HG03060 (cell line): ENCODE measurements around the gene MBOAT1.

ENCODE experiments used
- ATAC-seq: cut with Tn5 transposase; IDR thresholded peaks from one replicate; pipeline ENCODE4 v1.9.1; 2021; ENCODE audit warnings: low read depth, moderate number of reproducible peaks; ENCODE audit not compliant: unreplicated experiment

The MBOAT1 gene

DNA sequence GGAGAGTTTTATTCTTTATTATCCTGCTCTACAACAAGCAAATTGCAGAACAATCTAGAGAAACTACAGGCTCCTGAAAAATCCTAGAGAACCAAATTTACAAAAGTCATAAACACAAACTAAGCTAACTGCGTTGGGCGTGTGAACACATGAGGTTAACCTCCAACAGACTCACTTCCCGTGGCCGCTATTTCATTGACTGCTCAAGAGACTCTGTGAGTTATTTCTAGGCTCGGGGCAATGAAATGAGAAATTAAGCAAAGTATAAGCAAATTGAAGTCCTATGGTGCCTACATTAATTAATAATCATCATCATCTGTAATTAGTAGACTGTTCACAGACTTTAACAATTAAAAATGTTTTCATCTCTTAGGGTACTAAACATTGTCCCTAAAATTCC, 100.0 kb downstream of the MBOAT1 start:
- ATAC-seq, result no peak

DNA sequence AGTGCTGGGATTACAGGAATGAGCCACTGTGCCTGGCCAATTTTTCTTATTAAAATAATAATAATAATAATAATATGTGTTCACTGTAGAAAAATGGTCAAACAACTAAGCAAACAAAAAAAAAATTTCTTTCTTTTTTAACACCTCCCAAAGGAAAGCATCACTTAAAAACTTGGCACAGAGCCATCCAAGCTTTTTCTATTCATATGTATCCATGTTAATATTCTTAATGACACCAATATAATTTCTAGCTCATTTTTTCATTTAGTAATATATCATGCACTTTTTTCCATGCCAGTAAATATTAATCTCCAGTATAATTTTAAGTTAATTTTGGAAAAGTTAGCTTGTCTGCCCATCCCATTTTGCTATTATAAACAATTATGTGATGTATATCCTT, 101.8 kb downstream of the MBOAT1 start:
- ATAC-seq, result no peak

DNA sequence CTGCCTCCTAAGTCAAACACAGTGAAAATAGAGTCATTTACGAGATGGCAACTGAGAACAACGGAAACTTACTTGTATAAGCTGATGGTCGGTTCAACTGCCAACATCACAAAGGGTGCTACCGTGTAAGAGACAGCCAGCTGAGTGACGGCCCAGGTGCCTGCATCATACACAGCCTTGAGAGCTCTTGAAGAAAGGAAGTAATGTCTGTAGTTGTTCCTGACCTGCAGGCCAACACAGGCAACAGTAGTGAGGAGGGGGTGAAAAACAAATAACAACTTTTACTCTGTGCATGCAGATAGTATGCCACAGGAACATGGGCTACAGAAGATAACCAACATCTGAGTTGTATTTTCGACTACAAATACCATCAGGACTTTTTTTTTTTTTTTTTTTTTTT, 102.7 kb downstream of the MBOAT1 start:
- no peak for ATAC-seq

DNA sequence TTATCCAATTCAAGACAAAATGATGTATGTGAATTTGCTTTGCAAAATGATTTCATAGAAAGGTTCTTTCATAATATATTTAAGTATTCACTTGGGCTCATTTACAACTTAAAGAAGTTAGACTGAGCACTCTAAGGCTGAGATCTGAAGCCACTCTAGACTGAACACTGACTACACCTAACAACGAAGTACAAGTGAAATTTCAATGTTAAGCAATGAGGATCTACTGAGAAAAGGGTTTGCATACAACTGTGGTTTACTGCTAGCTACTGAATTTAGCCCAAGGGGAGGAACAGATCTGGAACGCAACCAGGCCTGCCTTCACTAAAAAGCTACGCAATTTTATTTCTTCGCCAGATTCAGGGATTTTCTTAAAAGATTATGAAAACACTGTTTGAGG, 106.4 kb downstream of the MBOAT1 start:
- no peak for ATAC-seq

DNA sequence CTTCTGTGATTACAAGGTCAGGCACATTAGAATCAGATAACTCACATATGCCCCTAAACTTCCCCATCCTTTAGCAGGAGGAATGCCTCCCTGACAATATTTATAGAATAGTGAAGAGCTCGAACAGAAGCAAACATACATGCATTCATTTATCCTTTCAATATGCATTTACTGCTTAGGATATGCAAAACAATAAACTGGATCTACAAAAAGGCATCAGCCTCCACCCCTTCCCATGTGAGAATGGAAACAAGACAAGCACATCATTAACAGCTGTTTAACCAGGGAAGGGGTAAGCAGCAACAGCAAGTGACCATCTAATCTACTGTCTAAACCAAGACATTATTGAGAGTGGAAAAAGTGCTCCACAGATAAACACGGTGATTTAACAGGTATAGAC, 107.6 kb downstream of the MBOAT1 start:
- no peak for ATAC-seq

DNA sequence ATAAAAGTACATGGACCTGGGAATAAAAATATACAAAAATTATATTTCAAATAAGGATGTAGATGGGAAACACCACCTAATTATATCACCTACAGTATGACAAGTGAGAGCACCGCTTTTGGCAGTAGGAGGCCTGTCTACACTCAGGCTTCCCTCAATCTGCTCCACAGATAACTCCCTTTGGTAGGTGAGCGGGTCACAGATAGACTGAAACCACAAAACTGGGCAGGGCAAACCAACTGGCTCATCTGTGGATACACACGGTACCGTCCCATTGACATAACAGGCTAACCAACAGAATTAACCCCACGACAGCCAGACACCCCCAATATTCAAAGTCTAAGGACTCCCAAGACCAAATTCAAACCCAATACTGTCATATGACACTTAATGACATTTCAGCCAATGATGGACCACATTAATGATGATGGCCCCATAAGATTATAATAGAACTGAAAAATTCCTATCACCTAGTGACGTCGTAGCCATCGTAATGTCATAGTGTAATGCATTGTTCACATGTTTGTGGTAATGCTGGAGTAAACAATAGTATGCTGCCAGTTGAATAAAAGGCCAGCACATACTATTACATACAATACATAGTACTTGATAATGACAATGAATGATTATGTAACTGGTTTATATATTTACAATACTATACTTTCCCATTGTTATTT, 109.7 kb downstream of the MBOAT1 start:
- no peak for ATAC-seq

DNA sequence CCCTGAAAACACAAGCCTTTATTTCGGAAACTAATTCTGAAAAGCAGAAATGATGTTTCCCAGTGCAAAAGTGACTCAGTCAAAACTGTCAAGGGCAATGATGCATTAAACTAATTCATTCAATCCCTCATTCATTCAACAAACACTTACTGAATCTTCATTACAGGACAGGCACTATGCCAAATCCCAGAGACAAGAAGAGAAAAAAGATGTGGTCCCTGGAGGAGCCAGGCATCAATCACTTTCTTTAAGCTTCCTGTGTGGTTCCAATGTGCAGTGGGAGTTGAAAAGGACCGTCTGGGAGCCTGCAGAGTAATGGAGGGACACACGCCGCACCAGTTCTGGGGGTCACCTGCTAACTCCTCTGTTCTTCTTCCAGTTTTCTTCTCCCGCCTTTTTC, 113.1 kb downstream of the MBOAT1 start:
- no peak for ATAC-seq

DNA sequence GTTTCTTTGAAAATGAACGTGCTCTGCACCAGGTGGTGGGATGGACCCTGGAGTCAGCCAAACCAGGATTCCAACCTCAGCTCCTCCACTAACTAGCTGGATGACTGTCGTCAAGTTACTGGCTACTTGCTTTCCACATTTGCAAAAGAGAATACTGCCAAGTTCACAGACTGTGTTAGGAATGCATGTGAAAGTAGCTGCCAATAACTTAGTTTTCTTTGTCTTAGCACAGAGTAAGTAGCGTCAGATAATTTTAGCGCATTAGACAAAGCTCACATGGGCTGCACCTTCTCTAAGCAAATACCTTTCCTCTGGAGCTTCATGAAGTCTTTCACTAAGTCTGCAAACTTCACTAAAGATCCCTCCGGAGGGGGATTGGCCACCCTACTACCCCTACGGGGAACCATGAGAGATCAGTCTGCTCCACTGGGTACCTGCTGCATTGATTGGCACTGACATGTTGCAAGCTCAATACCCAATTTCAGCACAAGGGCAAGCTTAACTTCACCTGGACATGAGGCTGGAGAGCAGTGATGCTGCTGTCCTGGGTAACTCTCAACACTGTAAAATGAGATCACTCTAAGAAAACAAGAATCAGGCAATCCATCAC, 113.9 kb downstream of the MBOAT1 start:
- ATAC-seq, result no peak

DNA sequence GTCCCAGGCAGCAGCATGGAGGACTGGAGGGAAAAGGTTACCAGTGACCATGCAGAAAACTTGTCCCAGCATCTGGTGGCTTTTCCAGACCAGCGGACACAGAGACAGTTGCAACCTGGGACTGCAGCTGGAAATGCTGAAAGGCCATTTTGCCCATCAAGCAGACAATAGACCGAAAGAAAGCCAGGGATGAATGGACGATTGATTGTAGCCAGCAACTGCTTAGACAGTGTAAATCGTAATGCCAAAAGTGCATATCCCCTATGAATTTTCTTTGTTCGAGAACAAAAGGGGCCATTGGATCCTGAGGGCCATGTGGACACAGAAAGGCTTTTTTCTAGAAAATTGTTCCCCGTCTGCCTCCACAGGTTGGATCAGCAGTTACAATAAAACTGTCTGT, 115.7 kb downstream of the MBOAT1 start:
- ATAC-seq, result no peak

DNA sequence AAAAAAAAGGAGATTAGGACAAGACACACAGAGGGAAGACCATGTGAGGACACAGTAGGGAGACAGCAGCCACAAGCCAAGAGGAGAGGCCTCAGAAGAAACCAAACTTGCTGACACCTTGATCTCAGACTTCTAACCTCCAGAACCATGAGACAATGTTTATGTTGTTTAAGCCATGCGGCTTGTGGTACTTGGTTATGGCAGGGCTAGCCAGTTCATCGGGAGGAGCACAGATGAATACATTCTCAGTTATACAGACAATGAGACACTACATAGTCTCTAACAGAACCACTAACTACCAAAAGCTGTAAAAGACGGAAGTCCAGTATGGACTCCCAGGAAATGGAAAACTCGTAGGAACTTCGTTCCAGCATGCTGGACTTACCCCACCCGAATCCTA, 116.8 kb downstream of the MBOAT1 start:
- no peak for ATAC-seq

DNA sequence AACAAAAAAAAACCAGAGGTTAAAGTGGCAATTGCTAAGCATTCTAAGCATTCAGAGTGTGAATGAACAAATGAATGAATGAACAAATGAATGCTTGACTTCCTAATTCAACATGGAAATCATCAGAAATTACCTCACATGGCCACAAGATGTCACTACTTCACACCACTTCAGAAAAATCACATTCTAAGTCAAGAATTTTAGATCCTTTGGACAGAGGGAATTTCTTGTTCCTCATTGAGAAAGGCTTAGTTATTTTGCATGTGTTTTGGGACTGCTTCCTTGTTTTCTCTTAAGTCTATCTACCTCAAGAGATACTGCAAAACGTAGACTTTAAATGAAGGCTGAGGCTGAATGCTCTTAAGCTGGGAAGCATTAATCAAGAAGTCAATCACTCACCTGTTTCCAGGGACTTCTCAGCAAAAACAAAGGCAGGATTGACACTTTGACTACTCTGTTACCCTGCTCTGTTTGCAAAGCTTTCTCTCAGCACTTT, 120.2 kb downstream of the MBOAT1 start:
- no peak for ATAC-seq

DNA sequence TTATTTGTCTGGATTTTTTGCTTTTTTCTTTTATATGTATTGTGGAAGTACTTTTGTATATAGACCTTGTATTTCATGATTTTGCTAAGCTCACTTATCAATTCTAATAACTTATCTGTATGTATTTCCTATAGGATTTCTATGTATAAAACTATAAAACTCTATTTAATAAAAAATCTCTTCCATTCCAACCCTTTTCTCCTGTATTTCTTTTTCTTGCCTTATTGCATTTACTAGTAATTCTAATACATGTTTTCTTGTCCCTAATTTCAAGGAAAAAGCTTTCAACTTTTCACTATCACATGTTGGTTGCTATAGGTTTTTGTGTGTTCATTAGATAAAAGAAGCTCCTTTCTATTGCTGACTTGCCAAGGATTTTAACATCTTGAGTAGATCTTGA, 125.3 kb downstream of the MBOAT1 start:
- ATAC-seq, result no peak

DNA sequence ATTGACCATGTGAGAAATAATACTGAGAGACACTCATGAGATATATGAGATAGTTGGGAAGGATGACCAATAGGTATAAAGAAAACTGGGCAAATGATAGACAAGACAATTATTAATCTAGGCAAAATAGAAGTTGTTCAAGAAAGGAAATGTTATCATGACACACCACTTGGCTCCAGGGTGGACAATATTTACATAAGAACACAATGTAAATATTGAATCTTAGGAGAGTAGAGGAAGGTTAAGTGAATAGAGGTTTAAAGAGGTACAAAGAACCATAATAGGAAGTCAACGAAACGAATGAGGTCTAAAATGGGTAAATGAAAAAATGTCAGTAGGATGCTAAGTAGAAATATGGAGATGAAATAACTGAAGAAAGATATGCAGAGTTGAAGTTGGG, 126.5 kb downstream of the MBOAT1 start:
- ATAC-seq, result no peak

DNA sequence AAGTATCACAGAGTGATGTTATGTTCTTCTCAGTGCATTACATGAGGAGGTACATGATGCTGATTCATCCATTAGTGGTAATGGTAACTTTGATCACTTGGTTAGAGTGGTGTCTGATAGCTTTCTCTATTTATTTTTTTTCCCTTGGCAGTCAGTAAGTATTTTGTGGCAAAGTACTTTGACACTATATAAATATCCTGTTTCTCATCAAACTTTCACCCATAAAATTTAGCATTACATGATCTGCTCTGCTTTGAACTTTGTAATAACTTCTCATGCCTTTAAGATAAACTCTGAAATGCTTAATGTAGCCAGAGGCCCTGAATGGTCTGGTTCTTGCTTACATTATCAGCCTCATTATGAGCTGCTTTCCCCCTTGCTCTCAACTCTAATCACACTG, 127.9 kb downstream of the MBOAT1 start:
- ATAC-seq, result no peak

DNA sequence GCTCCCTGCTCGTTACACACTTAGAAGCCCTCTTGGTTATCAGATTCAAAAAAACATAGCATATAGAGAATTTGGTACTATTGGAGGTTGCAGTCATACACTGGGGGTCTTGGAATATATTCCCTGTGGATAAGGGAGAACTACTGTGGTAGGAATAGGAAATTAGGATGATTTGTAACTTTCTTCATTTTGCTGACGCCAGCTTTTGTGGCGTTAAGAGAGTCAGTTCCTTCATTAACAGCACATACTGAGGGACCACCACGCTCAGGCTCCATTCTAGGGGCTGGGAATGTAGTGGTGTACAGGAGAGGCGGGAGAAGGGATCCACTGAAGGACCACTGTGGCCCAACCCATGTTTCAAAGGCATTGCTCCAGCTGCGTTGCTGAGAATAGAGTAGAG, 140.3 kb downstream of the MBOAT1 start:
- no peak for ATAC-seq

DNA sequence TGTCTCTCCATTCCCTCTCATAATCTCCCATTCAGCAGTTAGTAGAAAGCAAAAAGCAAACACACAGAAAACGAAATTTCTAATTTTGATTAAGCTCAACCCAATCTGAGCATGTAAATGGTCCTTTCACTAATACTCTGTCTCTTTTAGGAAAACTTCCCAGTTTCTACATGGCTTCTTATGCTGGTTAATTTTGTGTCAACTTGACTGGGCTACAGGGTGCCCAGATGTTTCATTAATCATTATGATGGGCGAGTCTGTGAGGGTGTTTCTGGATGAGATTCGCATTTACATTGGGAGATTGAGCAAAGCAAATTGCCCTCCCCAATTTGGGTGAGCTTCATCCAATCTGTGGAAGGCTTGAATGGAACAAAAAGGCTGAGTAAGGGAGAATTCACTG, 142.2 kb downstream of the MBOAT1 start:
- no peak for ATAC-seq

DNA sequence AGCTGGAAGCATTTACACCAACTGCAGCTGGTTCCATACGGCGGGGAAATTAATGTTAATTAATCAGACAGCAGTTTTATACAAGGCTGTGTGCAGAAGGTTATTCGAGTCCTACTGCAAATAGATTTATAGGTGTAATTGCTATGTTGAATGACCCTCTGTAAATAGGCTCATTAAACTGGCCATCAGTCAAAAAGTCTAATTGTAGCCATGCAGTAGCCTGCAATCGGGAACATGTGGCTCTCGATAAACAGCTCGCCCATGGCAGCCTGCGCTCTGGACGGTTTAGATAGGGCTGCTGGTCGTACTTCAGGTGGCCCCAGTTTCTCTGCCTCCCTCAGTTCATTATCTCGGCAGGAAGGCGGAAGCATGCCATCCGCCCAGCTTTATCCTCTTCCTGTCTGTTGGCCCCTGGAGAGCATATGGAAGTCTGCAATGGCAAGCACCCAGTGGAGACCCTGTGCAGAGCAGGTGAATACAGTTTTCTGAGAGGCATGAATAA, 143.2 kb downstream of the MBOAT1 start:
- no peak for ATAC-seq

DNA sequence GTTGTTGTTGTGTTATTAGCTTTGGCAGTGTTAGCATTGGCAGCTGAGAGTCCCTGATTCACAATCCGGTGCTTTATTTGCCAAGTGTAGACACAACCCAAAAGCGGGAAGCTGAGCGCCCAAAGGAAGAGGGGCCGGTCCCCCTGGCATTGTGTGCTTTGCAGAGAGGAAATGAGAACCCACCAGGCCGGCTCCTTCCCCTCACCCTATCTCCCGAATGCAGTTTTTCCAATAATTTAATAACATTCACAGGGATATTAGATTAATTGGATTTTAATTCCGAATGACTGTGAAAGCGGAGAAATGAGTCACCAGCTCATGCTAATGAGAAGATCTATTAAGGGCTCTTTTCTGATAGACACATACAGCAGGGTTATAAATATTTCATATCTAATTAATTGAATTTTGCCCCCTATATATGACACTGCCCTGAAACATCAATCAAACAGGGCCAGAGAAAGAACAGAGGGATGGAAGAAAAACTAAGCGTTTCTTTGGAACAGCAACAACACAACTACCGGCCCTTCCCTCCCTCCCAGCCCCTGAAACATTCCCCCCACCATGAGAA, 143.8 kb downstream of the MBOAT1 start:
- no peak for ATAC-seq

DNA sequence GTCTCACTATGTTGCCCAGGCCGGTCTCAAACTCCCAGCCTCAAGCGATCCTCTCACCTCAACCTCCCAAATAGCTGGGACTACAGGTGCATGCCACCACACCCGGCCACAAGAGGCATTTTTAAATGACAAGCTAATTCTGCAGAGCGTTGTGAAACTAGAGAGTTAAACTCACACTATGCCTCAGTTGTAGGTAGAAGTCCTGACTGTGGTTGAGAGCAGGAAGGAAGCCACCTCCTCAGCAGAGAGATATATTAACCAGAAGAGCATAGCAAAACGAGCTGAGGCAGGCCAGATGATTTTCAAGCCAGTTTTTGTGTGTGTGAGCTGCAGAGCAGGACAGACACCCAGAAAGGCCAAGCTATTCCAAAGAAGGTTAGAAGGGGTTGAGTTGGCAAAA, 150.3 kb downstream of the MBOAT1 start:
- ATAC-seq, result peak; percentile 68

DNA sequence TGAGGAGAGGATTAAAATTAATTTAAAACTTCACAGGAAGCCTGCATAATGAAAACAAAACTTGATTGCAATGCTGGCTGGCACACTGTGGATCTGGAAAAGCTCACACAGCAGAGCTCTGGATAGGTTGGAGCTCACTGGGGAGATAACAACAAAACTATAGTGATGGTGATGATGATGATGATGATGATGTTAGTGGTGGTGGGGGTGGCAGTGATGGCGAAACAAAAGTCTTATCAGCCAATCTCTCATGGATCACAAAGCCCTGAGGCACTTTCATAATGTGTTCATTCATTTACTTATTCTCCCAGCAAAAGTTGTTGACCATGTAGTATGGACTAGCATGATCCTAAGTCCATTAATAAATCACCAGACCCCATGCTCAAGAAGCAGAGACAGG, 152.0 kb downstream of the MBOAT1 start:
- ATAC-seq, result no peak

DNA sequence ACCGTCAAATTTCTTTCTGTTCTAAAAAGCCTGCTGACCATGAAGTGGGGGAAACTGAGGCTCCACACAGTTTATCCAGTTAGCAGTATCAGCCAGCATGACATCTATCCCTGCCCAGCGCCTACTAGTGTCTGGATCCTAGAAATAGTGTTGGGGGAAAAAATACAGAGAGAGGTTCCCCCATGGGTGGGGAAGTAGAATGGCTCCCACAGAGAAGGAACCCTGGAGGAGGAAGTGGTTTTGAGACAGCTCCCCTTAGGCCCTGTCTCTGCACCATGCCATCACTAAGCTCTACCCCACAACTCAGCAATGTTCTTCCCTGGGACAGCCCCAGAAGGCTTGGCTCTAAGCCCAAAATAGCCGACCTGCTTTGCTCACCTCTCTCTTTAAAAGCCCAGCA, 153.4 kb downstream of the MBOAT1 start:
- ATAC-seq, result no peak
